ENCODE results near the gene STK25.
"Not testable (repeated sequence)": the region's sequence is repeated elsewhere in the genome, so short reads cannot be mapped to it uniquely, and the experiment has no call there.

STK25 gene

GRCh38 chr2:241451840-241452506, 56.4 kb downstream of the STK25 start:
- Histone ChIP-seq H3K4me3 (ENCODE audit: low read depth, low read length) (no peak overlapping the region), H3K36me3 (no peaks in the 10 kb centered on the region), H3K9me3 (no peaks in the 10 kb centered on the region), H3K27me3 (no peaks in the 10 kb centered on the region), H3K4me1 (no peaks in the 10 kb centered on the region)
- TF ChIP-seq, protein P1, sequence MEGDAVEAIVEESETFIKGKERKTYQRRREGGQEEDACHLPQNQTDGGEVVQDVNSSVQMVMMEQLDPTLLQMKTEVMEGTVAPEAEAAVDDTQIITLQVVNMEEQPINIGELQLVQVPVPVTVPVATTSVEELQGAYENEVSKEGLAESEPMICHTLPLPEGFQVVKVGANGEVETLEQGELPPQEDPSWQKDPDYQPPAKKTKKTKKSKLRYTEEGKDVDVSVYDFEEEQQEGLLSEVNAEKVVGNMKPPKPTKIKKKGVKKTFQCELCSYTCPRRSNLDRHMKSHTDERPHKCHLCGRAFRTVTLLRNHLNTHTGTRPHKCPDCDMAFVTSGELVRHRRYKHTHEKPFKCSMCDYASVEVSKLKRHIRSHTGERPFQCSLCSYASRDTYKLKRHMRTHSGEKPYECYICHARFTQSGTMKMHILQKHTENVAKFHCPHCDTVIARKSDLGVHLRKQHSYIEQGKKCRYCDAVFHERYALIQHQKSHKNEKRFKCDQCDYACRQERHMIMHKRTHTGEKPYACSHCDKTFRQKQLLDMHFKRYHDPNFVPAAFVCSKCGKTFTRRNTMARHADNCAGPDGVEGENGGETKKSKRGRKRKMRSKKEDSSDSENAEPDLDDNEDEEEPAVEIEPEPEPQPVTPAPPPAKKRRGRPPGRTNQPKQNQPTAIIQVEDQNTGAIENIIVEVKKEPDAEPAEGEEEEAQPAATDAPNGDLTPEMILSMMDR (IDR thresholded peaks at IDR 0.05; ENCODE audit: low read depth, low read length): no peak
- no peak for DNase-seq

DNA sequence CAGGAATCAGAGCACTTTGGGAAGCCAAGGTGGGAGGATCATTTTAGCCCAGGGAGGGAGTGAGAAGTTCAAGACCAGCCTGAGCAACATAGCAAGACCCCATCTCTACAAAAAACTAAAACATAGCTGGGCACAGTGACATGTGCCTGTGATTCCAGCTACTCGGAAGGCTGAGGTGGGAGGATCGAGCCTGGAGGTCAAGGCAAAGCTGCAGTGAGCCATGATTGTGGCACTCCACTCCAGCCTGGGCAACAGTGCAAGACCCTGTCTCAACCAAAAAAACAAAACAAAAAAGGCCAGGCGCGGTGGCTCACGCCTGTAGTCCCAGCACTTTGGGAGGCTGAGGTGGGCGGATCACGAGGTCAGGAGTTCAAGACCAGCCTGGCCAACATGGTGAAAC, 58.3 kb downstream of the STK25 start:
- H3K4me1 ChIP-seq; H3K9me3 ChIP-seq; H3K27me3 ChIP-seq; H3K4me3 ChIP-seq (ENCODE audit: low read depth, low read length); DNase-seq; H3K36me3 ChIP-seq: not testable (repeated sequence)

DNA sequence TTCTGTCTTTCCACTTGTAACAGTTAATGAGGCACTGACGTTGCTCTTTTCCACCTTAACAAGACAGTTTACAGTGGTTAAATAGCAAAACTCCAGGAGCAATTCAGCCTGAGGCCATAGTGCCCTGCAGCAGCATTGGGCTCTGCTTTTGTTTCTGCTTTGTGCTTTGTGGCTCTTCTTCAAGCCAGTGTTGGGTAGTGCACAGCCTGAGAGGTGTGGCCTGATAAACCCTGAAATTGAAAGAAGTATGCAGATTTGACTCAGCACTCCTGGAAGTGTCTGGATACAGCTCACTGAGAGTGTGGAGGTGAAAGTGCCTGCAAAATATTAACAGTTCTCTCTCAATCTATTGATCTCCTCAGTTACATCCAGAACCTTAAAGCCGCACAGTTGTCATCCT, 63.0 kb downstream of the STK25 start:
- Histone ChIP-seq H3K4me3 (ENCODE audit: low read depth, low read length) (no peak overlapping the region), H3K36me3 (peaks cover 19% of the 10 kb centered on the region), H3K9me3 (no peaks in the 10 kb centered on the region), H3K4me1 (no peaks in the 10 kb centered on the region), H3K27me3 (no peaks in the 10 kb centered on the region)
- TF ChIP-seq, protein P1 (IDR thresholded peaks at IDR 0.05; ENCODE audit: low read depth, low read length): no peak
- no peak for DNase-seq

DNA sequence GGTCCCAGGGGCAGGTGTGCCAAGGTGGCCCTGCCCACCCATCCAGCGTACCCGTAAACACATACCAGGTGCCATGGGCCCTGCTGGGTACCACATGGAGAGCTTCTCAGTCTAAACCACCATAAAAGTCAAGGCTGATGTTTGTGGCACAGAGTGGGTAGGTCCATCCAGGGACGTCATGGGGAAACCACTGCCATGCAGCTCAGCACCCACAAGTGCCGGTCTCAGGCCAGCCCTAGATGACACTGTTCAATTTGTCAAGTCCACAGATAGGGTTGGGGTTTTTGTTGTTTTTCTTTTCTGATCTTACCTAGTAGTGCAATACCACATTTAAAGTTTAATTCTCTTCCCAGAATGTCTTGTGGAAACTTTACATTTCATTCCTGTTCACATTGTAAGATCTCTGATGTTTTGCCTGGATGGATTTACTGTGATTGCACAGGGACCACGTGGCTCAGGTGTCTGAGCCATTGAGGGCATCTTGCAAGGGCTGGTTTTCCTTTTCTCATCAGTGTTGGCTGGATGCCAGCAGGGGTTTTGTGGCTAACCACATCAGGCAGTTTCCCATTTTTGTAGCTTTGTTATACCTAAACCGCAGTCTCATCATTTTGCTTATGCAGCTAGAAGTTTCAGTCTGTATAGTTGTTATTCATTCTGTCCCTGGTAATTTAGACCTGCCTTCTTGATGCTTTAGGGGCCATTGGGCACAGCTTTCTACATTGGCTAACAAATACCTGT, 64.7 kb downstream of the STK25 start:
- Histone ChIP-seq H3K4me1 (no peaks in the 10 kb centered on the region), H3K27me3 (no peaks in the 10 kb centered on the region), H3K9me3 (no peaks in the 10 kb centered on the region), H3K36me3 (peaks cover 19% of the 10 kb centered on the region), H3K4me3 (ENCODE audit: low read depth, low read length) (no peak overlapping the region)
- DNase-seq: peak; percentile 34
- TF ChIP-seq, protein P1 (IDR thresholded peaks at IDR 0.05; ENCODE audit: low read depth, low read length): no peak

Measured in BE2C (cell line).